DOHH2 (cell line): ENCODE results near the gene ST8SIA2.

ENCODE experiments used
- H3F3A ChIP-seq: fragments of 200-600 bp; sonication (generic), shearing (Covaris generic); 2 replicates; pipeline ENCODE4 v1.6.0; 2016; ENCODE audit warnings: antibody characterized with exemption, mild to moderate bottlenecking; ENCODE audit not compliant: control insufficient read depth, insufficient read depth
- H3K27ac ChIP-seq: fragments of 200-600 bp; sonication (generic); 2 replicates; pipeline ENCODE4 v1.5.1; 2014; ENCODE audit warnings: low read depth, mild to moderate bottlenecking, low read length, moderate library complexity
- H3K27me3 ChIP-seq: fragments of 200-600 bp; sonication (generic); 2 replicates; pipeline ENCODE4 v1.6.1; 2014; ENCODE audit warnings: mild to moderate bottlenecking, low read length, mixed read lengths; ENCODE audit not compliant: control insufficient read depth
- H3K36me3 ChIP-seq: fragments of 200-600 bp; sonication (generic); 2 replicates; pipeline ENCODE4 v1.6.1; 2014; ENCODE audit warnings: mild to moderate bottlenecking, low read length, moderate library complexity, mixed read lengths; ENCODE audit not compliant: control insufficient read depth
- H3K4me1 ChIP-seq: fragments of 200-600 bp; sonication (generic); 2 replicates; pipeline ENCODE4 v1.6.1; 2014; ENCODE audit warnings: mild to moderate bottlenecking, low read length, mixed read lengths; ENCODE audit not compliant: control insufficient read depth
- H3K4me2 ChIP-seq: fragments of 200-600 bp; sonication (generic); 2 replicates; pipeline ENCODE4 v1.6.0; 2014; ENCODE audit warnings: mild to moderate bottlenecking, low read length, moderate library complexity
- H3K4me3 ChIP-seq: fragments of 200-600 bp; sonication (generic); 2 replicates; pipeline ENCODE4 v1.5.1; 2014; ENCODE audit warnings: mild to moderate bottlenecking, low read length, mixed read lengths
- H3K79me2 ChIP-seq: fragments of 200-600 bp; sonication (generic); 2 replicates; pipeline ENCODE4 v1.6.1; 2014; ENCODE audit warnings: mild to moderate bottlenecking, low read length, mixed read lengths; ENCODE audit not compliant: control insufficient read depth
- H3K9me2 ChIP-seq: fragments of 200-600 bp; sonication (generic); replicated peaks from 2 replicates; pipeline ENCODE4 v1.6.1; 2014; ENCODE audit warnings: mild to moderate bottlenecking, low read length, mixed read lengths; ENCODE audit not compliant: control insufficient read depth
- H3K9me3 ChIP-seq: fragments of 200-600 bp; sonication (generic); 2 replicates; pipeline ENCODE4 v1.6.1; 2014; ENCODE audit warnings: antibody characterized with exemption, low read length, mixed read lengths; ENCODE audit not compliant: control insufficient read depth, insufficient read depth
- H4K20me1 ChIP-seq: fragments of 200-600 bp; sonication (generic); 2 replicates; pipeline ENCODE4 v1.6.0; 2014; ENCODE audit warnings: low read depth, mild to moderate bottlenecking, antibody characterized with exemption, low read length, moderate library complexity; ENCODE audit not compliant: control insufficient read depth, insufficient read depth
- CTCF ChIP-seq: fragments of 200-600 bp; sonication (generic); IDR thresholded peaks from one replicate; pipeline ENCODE4 v1.5.1; 2014; ENCODE audit warnings: antibody characterized with exemption, mild to moderate bottlenecking, low read depth, low read length; ENCODE audit not compliant: poor library complexity, severe bottlenecking
- EZH2phosphoT487 ChIP-seq: fragments of 200-600 bp; sonication (generic); IDR thresholded peaks from 2 replicates; pipeline ENCODE4 v1.6.1; 2017; ENCODE audit warnings: borderline replicate concordance, mild to moderate bottlenecking, antibody characterized with exemption, low read length, moderate library complexity, mixed read lengths

Gene ST8SIA2

DNA sequence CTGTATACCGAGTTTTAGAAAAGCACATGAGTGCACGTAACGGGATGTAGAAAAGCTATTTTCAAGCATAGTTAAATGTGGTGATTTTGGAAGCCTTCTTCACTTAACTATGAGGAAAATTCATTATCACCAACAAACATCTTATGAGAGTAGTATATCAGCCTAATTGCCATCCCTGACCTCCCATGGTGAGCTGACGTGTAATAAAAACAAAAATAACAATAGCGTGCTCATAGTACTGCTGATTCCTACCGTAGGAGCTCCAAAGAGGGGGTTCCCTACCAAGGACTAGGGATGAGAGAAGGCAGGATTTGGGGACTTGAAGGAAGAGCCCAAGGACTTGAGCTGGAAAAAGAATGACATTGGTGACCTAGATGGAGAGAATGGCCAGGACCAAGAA is 16.9 kb downstream of the ST8SIA2 start:
- no peaks in the 10 kb centered on the region for H3K9me3 ChIP-seq
- no peak overlapping the region for H3K27ac ChIP-seq
- no peaks in the 10 kb centered on the region for H4K20me1 ChIP-seq
- no peak overlapping the region for H3K4me2 ChIP-seq
- no peaks in the 10 kb centered on the region for H3K36me3 ChIP-seq
- H3K79me2 ChIP-seq, result no peaks in the 10 kb centered on the region
- TF ChIP-seq EZH2phosphoT487, result no peak
- no peaks in the 10 kb centered on the region for H3K9me2 ChIP-seq
- H3K27me3 ChIP-seq, result no peaks in the 10 kb centered on the region
- no peak overlapping the region for H3K4me3 ChIP-seq
- H3F3A ChIP-seq, result no peaks in the 10 kb centered on the region
- no peaks in the 10 kb centered on the region for H3K4me1 ChIP-seq

- Histone ChIP-seq H3K27ac (no peak overlapping the region), H3K36me3 (no peaks in the 10 kb centered on the region), H3K79me2 (no peaks in the 10 kb centered on the region), H3F3A (no peaks in the 10 kb centered on the region), H3K9me3 (no peaks in the 10 kb centered on the region), H3K4me1 (no peaks in the 10 kb centered on the region), H4K20me1 (no peaks in the 10 kb centered on the region), H3K9me2 (no peaks in the 10 kb centered on the region), H3K4me3 (no peak overlapping the region), H3K27me3 (no peaks in the 10 kb centered on the region), H3K4me2 (no peak overlapping the region)
- TF ChIP-seq EZH2phosphoT487 (no peak), CTCF (no peak)
Observed at GRCh38 chr15:92411256-92411655, 17.6 kb downstream of the ST8SIA2 start.

DNA sequence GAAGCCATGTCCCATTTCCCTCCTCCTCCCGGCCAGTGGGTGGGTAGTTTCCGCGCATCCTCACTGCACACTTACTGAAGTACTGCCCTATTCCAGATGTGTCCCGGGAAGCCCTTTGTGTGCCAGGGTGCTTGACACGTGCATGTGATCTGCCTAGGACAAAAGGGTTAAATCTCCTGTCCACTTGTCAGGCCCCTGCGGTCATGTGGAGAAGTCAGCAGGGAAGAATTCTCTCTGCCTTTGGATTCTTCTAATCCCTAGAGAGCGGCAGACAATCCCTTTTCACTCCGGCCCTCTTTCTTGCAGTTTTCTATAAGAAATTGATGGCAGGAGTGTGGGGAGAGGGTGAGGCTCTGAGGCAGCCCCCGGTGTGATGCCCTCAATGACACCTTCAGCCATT is 19.8 kb downstream of the ST8SIA2 start:
- Histone ChIP-seq H3K4me1 (no peaks in the 10 kb centered on the region), H3K9me2 (no peaks in the 10 kb centered on the region), H3K4me3 (no peak overlapping the region), H3K27ac (no peak overlapping the region), H3K9me3 (no peaks in the 10 kb centered on the region), H3F3A (no peaks in the 10 kb centered on the region), H3K4me2 (no peak overlapping the region), H3K36me3 (no peaks in the 10 kb centered on the region), H3K27me3 (no peaks in the 10 kb centered on the region), H4K20me1 (no peaks in the 10 kb centered on the region), H3K79me2 (no peaks in the 10 kb centered on the region)
- TF ChIP-seq CTCF, result no peak
- no peak for TF ChIP-seq EZH2phosphoT487

DNA sequence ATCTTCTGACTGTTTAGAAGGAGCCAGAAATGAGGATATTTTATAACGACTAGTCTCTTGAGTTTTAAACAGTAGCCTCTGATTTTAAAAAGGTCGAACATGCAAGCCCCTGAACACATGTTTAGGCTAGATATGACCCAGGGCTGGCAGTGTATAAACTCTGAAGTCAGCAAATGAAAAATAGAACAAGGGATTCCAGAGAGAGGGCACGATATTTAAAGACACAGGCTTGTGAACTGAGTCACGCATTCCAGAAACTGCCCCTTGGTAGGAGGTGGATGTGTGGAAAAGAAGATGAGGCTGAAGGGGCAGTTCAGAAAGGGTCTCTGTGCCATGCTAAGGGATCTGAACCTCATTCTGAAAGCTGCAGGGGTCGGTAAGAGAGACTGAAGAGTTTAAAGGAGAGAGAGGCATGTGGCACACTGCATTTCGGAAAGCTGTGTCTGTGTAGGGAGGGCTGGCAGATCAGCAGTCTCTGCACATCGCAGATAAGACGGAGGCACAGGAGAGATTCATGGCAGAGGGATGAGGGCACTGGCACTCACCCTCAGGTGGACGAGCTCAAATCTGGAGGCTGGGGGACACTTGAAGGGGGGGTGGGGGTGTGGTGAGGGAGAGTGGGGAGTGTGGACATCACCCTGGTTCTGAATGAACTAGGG is 22.1 kb downstream of the ST8SIA2 start:
- H3K27ac ChIP-seq, result no peak overlapping the region
- peaks cover 4% of the 10 kb centered on the region for H3K27me3 ChIP-seq
- H3K36me3 ChIP-seq, result no peaks in the 10 kb centered on the region
- H3K4me3 ChIP-seq, result no peak overlapping the region
- no peaks in the 10 kb centered on the region for H3F3A ChIP-seq
- H3K79me2 ChIP-seq, result no peaks in the 10 kb centered on the region
- H4K20me1 ChIP-seq, result no peaks in the 10 kb centered on the region
- H3K4me2 ChIP-seq, result no peak overlapping the region
- TF ChIP-seq CTCF (no peak), EZH2phosphoT487 (no peak)
- no peaks in the 10 kb centered on the region for H3K9me3 ChIP-seq
- no peaks in the 10 kb centered on the region for H3K9me2 ChIP-seq
- H3K4me1 ChIP-seq, result no peaks in the 10 kb centered on the region
